SJCRH30 (cell line): ENCODE results near the gene SGSM1. TPM values are rescaled to one million over a fixed set of nuclear protein-coding genes. Genes with fewer than 3 reads are reported as not detected.

Source experiments
- DNase-seq, 2 experiments: peaks; one replicate each; pipeline ENCODE4 v3.0.0-alpha.2; 2015 to 2020
- H3K27ac ChIP-seq: fragments of 250-450 bp; sonication (Bioruptor Pico); 2 replicates; pipeline ENCODE4 v1.5.1; 2020; ENCODE audit warnings: mild to moderate bottlenecking, moderate library complexity
- H3K27me3 ChIP-seq: fragments of 250-450 bp; sonication (Bioruptor Pico); 2 replicates; pipeline ENCODE4 v1.5.1; 2020; ENCODE audit warnings: mild to moderate bottlenecking, moderate library complexity
- H3K36me3 ChIP-seq: fragments of 250-450 bp; sonication (Bioruptor Pico); 2 replicates; pipeline ENCODE4 v1.5.1; 2020; ENCODE audit warnings: mild to moderate bottlenecking, moderate library complexity
- H3K4me1 ChIP-seq: fragments of 250-450 bp; sonication (Bioruptor Pico); 2 replicates; pipeline ENCODE4 v1.5.1; 2020; ENCODE audit warnings: mild to moderate bottlenecking, moderate library complexity
- H3K4me3 ChIP-seq: fragments of 250-450 bp; sonication (Bioruptor Pico); 2 replicates; pipeline ENCODE4 v1.5.1; 2020; ENCODE audit warnings: mild to moderate bottlenecking, moderate library complexity
- H3K9me3 ChIP-seq: fragments of 250-450 bp; sonication (Bioruptor Pico); replicated peaks from 2 replicates; pipeline ENCODE4 v1.5.1; 2020; ENCODE audit warnings: mild to moderate bottlenecking, moderate library complexity
- total RNA-seq: library from RNA; depleted of rRNA; stranded (reverse); fragments of >200 nt; shearing (Covaris generic); gene quantifications from 2 replicates; pipeline ENCODE4 v1.2.3, GENCODE V29; 2014

Gene SGSM1
- total RNA-seq, 1 experiment from 2014 or later, result not detected

GRCh38 chr22:24953384-24954113 lies 147.5 kb downstream of the SGSM1 start:
- no peak overlapping the region for H3K4me3 ChIP-seq
- no peaks in the 10 kb centered on the region for H3K9me3 ChIP-seq
- no peak for DNase-seq
- H3K4me1 ChIP-seq, result no peaks in the 10 kb centered on the region
- peaks cover 5% of the 10 kb centered on the region; the same call in 1 of the 2 replicates for H3K27me3 ChIP-seq
- H3K36me3 ChIP-seq, result no peaks in the 10 kb centered on the region
- no peak overlapping the region for H3K27ac ChIP-seq

GRCh38 chr22:24954114-24954463 lies 148.1 kb downstream of the SGSM1 start:
- Histone ChIP-seq H3K4me1 (no peaks in the 10 kb centered on the region), H3K4me3 (no peak overlapping the region), H3K36me3 (no peaks in the 10 kb centered on the region), H3K27ac (no peak overlapping the region), H3K27me3 (peaks cover 5% of the 10 kb centered on the region; the same call in 1 of the 2 replicates), H3K9me3 (no peaks in the 10 kb centered on the region)
- DNase-seq, result no peak

GRCh38 chr22:24954856-24955255 lies 148.8 kb downstream of the SGSM1 start:
- Histone ChIP-seq H3K9me3 (no peaks in the 10 kb centered on the region), H3K4me1 (no peaks in the 10 kb centered on the region), H3K27me3 (peaks cover 5% of the 10 kb centered on the region; the same call in 1 of the 2 replicates), H3K4me3 (no peak overlapping the region), H3K36me3 (no peaks in the 10 kb centered on the region), H3K27ac (no peak overlapping the region)
- DNase-seq, result no peak

GRCh38 chr22:24957043-24957442 lies 151.0 kb downstream of the SGSM1 start:
- Histone ChIP-seq H3K9me3 (no peaks in the 10 kb centered on the region), H3K27ac (no peak overlapping the region), H3K4me1 (no peaks in the 10 kb centered on the region), H3K4me3 (no peak overlapping the region), H3K36me3 (no peaks in the 10 kb centered on the region), H3K27me3 (no peaks in the 10 kb centered on the region)
- no peak for DNase-seq

GRCh38 chr22:24961217-24961844 lies 155.3 kb downstream of the SGSM1 start:
- H3K4me1 ChIP-seq, result peaks cover 3% of the 10 kb centered on the region; the same call in 1 of the 2 replicates
- no peak for DNase-seq
- no peak overlapping the region for H3K27ac ChIP-seq
- H3K27me3 ChIP-seq, result no peaks in the 10 kb centered on the region
- H3K4me3 ChIP-seq, result no peak overlapping the region
- H3K36me3 ChIP-seq, result no peaks in the 10 kb centered on the region
- H3K9me3 ChIP-seq, result no peaks in the 10 kb centered on the region

- H3K27me3 ChIP-seq, result no peaks in the 10 kb centered on the region
- DNase-seq, result no peak
- H3K9me3 ChIP-seq, result no peaks in the 10 kb centered on the region
- no peaks in the 10 kb centered on the region for H3K36me3 ChIP-seq
- no peak overlapping the region for H3K4me3 ChIP-seq
- no peak overlapping the region for H3K27ac ChIP-seq
- H3K4me1 ChIP-seq, result peaks cover 5% of the 10 kb centered on the region; the same call in 1 of the 2 replicates
Observed at GRCh38 chr22:24962094-24962493, 156.1 kb downstream of the SGSM1 start.

- Histone ChIP-seq H3K27me3 (no peaks in the 10 kb centered on the region), H3K27ac (no peak overlapping the region), H3K4me3 (no peak overlapping the region), H3K36me3 (no peaks in the 10 kb centered on the region), H3K9me3 (no peaks in the 10 kb centered on the region), H3K4me1 (peaks cover 6% of the 10 kb centered on the region; the same call in 1 of the 2 replicates)
- no peak for DNase-seq
Observed at GRCh38 chr22:24962835-24963234, 156.8 kb downstream of the SGSM1 start.

- peaks cover 11% of the 10 kb centered on the region; the same call in 1 of the 2 replicates for H3K4me1 ChIP-seq
- H3K27ac ChIP-seq, result no peak overlapping the region
- no peaks in the 10 kb centered on the region for H3K9me3 ChIP-seq
- H3K27me3 ChIP-seq, result no peaks in the 10 kb centered on the region
- no peak for DNase-seq
- no peak overlapping the region for H3K4me3 ChIP-seq
- H3K36me3 ChIP-seq, result no peaks in the 10 kb centered on the region
Observed at GRCh38 chr22:24964441-24964840, 158.4 kb downstream of the SGSM1 start.

- Histone ChIP-seq H3K4me1 (peaks cover 17% of the 10 kb centered on the region; the same call in 1 of the 2 replicates), H3K4me3 (no peak overlapping the region), H3K9me3 (no peaks in the 10 kb centered on the region), H3K27me3 (no peaks in the 10 kb centered on the region), H3K27ac (no peak overlapping the region), H3K36me3 (no peaks in the 10 kb centered on the region)
- peak; percentile 61 to 69 for DNase-seq
Observed at GRCh38 chr22:24965822-24966626, 160.0 kb downstream of the SGSM1 start.

GRCh38 chr22:24968066-24968561 lies 162.1 kb downstream of the SGSM1 start:
- no peaks in the 10 kb centered on the region for H3K27me3 ChIP-seq
- peaks cover 17% of the 10 kb centered on the region; the same call in 1 of the 2 replicates for H3K4me1 ChIP-seq
- no peak overlapping the region for H3K4me3 ChIP-seq
- no peak overlapping the region for H3K27ac ChIP-seq
- H3K36me3 ChIP-seq, result no peaks in the 10 kb centered on the region
- peak in 1 of 2 experiments; percentile 34 for DNase-seq
- H3K9me3 ChIP-seq, result no peaks in the 10 kb centered on the region

GRCh38 chr22:24969560-24970301 lies 163.7 kb downstream of the SGSM1 start:
- no peaks in the 10 kb centered on the region for H3K9me3 ChIP-seq
- peaks cover 17% of the 10 kb centered on the region; the same call in 1 of the 2 replicates for H3K4me1 ChIP-seq
- no peaks in the 10 kb centered on the region for H3K36me3 ChIP-seq
- DNase-seq, result no peak
- no peaks in the 10 kb centered on the region for H3K27me3 ChIP-seq
- H3K27ac ChIP-seq, result no peak overlapping the region
- H3K4me3 ChIP-seq, result no peak overlapping the region

- Histone ChIP-seq H3K36me3 (no peaks in the 10 kb centered on the region), H3K9me3 (no peaks in the 10 kb centered on the region), H3K4me1 (peaks cover 11% of the 10 kb centered on the region; the same call in 1 of the 2 replicates), H3K27ac (no peak overlapping the region), H3K27me3 (peaks cover 3% of the 10 kb centered on the region; the same call in 1 of the 2 replicates), H3K4me3 (no peak overlapping the region)
- DNase-seq, result no peak
Observed at GRCh38 chr22:24972369-24972768, 166.4 kb downstream of the SGSM1 start.

GRCh38 chr22:24973872-24974271 lies 167.9 kb downstream of the SGSM1 start:
- no peak overlapping the region for H3K27ac ChIP-seq
- DNase-seq, result no peak
- peaks cover 7% of the 10 kb centered on the region for H3K27me3 ChIP-seq

GRCh38 chr22:24975125-24975640 lies 169.2 kb downstream of the SGSM1 start:
- no peak overlapping the region for H3K4me3 ChIP-seq
- DNase-seq, result no peak
- peaks cover 7% of the 10 kb centered on the region for H3K27me3 ChIP-seq
- 0 out of 2 replicates have a peak, but pooled peaks cover under 1% of the 10 kb centered on the region for H3K4me1 ChIP-seq
- H3K27ac ChIP-seq, result no peak overlapping the region
- H3K36me3 ChIP-seq, result no peaks in the 10 kb centered on the region
- no peaks in the 10 kb centered on the region for H3K9me3 ChIP-seq

More at GRCh38 chr22:24973872-24974271, 167.9 kb downstream of the SGSM1 start:
- peaks cover 6% of the 10 kb centered on the region; the same call in 1 of the 2 replicates for H3K4me1 ChIP-seq
- H3K9me3 ChIP-seq, result no peaks in the 10 kb centered on the region
- H3K36me3 ChIP-seq, result no peaks in the 10 kb centered on the region
- no peak overlapping the region for H3K4me3 ChIP-seq
